H1 (cell line): ENCODE measurements around the gene FOXL1.

ENCODE experiments used
- CEBPB ChIP-seq: IDR thresholded peaks from 2 replicates; pipeline ENCODE4 v1.6.1; 2012; ENCODE audit warnings: low read depth, low read length
- CTCF ChIP-seq, 3 experiments: IDR thresholded peaks; 1 replicate in 2 of 3; 2 replicates in 1 of 3; pipeline versions ENCODE4 v1.5.1 to v1.6.1; 2011; ENCODE audit warnings: low read length in 3 of 3, mild to moderate bottlenecking in 3 of 3, inconsistent platforms in 2 of 3, low read depth in 1 of 3, moderate library complexity in 1 of 3; ENCODE audit not compliant: insufficient read depth in 1 of 3; ENCODE audit errors: control extremely low read depth in 1 of 3

- no peak for TF ChIP-seq CEBPB
- no peak for TF ChIP-seq CTCF (IDR thresholded peaks at IDR 0.05; ENCODE audit: control extremely low read depth in 1 of 3, insufficient read depth in 1 of 3, low read depth in 1 of 3, low read length in 3 of 3)
Measured at GRCh38 chr16:86595983-86596605, 17.7 kb downstream of the FOXL1 start.
